Metanephros (tissue), 2 donors: ENCODE results near the gene CCL5. TPM values are rescaled to one million over a fixed set of nuclear protein-coding genes. Genes with fewer than 3 reads are reported as not detected.

Experiments
- small RNA-seq: library from RNA; depleted of rRNA; stranded (forward); fragments of <200 nt; gene quantifications from one replicate; pipeline ENCODE3, GENCODE V24; 2014; ENCODE audit warnings: low replicate concordance
- total RNA-seq: library from RNA; depleted of rRNA; stranded (reverse); fragments of >200 nt; gene quantifications from one replicate; pipeline ENCODE4 v1.2.3, GENCODE V29; 2014

Gene CCL5
- total RNA-seq, result 2.2 TPM

GRCh38 chr17:35879773-35880654 lies at the start of gene CCL5:
Gene CCL5, minus strand, starts transcription at chr17:35880360.

GRCh38 chr17:35868737-35869136 lies 11.4 kb downstream of the CCL5 start, which contains the start of gene HEATR9:
Gene HEATR9, minus strand, starts transcription at chr17:35868891. Its CDS starts 149 bp downstream, at chr17:35868742.

Small RNAs within 50 kb of the gene (small RNA-seq; reads per million reads assigned to genes)
- gene RF00100, result 6,050 reads per million, percentile 100 among the genes with 10 or more reads in this experiment

Other genes with a start within 250 kb of the CCL5 start
- gene RASL10B, start 148.7 kb downstream of the CCL5 start, total RNA-seq, result 8.5 TPM
- gene GAS2L2, start 127.1 kb downstream of the CCL5 start, total RNA-seq, result 0.06 TPM
- gene C17orf50, start 119.5 kb downstream of the CCL5 start, total RNA-seq, result not detected
- gene MMP28, start 84.7 kb downstream of the CCL5 start, total RNA-seq, result 4.0 TPM
- gene TAF15, start 70.9 kb downstream of the CCL5 start, total RNA-seq, result 92.2 TPM
- gene HEATR9, start 11.5 kb downstream of the CCL5 start, total RNA-seq, result not detected
- gene RDM1, start 50.4 kb upstream of the CCL5 start, total RNA-seq, result 0.93 TPM
- gene LYZL6, start 63.4 kb upstream of the CCL5 start, total RNA-seq, result not detected
- gene CCL16, start 101.1 kb upstream of the CCL5 start, total RNA-seq, result not detected
- gene CCL14, start 106.4 kb upstream of the CCL5 start, total RNA-seq, result 6.8 TPM
- gene CCL15, start 121.2 kb upstream of the CCL5 start, total RNA-seq, result 1.2 TPM
- gene CCL23, start 137.6 kb upstream of the CCL5 start, total RNA-seq, result 0.35 TPM
- not detected for gene CCL18, start 183.9 kb upstream of the CCL5 start, total RNA-seq
- gene CCL3, start 209.8 kb upstream of the CCL5 start, total RNA-seq, result 5.2 TPM
- gene CCL4, start 223.5 kb upstream of the CCL5 start, total RNA-seq, result 6.0 TPM